Upper lobe of left lung (tissue), 6 donors: ENCODE results near the gene CACYBP. TPM values are rescaled to one million over a fixed set of nuclear protein-coding genes. Genes with fewer than 3 reads are reported as not detected.

Source experiments
- ATAC-seq, 2 donors: fragments of 200-7000 bp; cut with Tn5 transposase; one replicate each; pipeline ENCODE4 v1.9.1; 2022; ENCODE audit warnings: mild to moderate bottlenecking in 2 of 2, moderate library complexity in 2 of 2; ENCODE audit not compliant: low FRiP score in 2 of 2
- DNase-seq, 2 donors: peaks; one replicate each; pipeline ENCODE4 v3.0.0-alpha.2; 2019 to 2020
- H3K27ac ChIP-seq, 4 donors: fragments of 200-600 bp; sonication (generic); one replicate each; pipeline ENCODE4 v1.5.1; 2016 to 2019
- H3K27me3 ChIP-seq, 4 donors: fragments of 200-600 bp; sonication (generic); one replicate each; pipeline ENCODE4 v1.5.1; 2017 to 2019
- H3K36me3 ChIP-seq, 4 donors: fragments of 200-600 bp; sonication (generic); one replicate each; pipeline ENCODE4 v1.5.1; 2016 to 2019
- H3K4me1 ChIP-seq, 4 donors: fragments of 200-600 bp; sonication (generic); one replicate each; pipeline ENCODE4 v1.5.1; 2018 to 2019
- H3K4me3 ChIP-seq, 4 donors: fragments of 200-600 bp; sonication (generic); one replicate each; pipeline ENCODE4 v1.5.1; 2017 to 2019; ENCODE audit warnings: mild to moderate bottlenecking in 2 of 4, moderate library complexity in 1 of 4
- H3K9me3 ChIP-seq, 4 donors: fragments of 200-600 bp; sonication (generic); one replicate each; pipeline ENCODE4 v1.5.1; 2018 to 2019
- EP300 ChIP-seq, 4 donors: sonication (generic); formaldehyde crosslinking; IDR thresholded peaks; one replicate each; pipeline ENCODE4 v1.5.1; 2017; ENCODE audit warnings: antibody characterized with exemption in 4 of 4, control low read depth in 2 of 4
- POLR2A ChIP-seq, 4 donors: fragments of 450-650 bp; IDR thresholded peaks; one replicate each; pipeline ENCODE4 v1.5.1; 2016 to 2017; ENCODE audit warnings: antibody characterized with exemption in 4 of 4, mild to moderate bottlenecking in 2 of 4
- POLR2AphosphoS5 ChIP-seq, 2 donors: sonication (generic); formaldehyde crosslinking; IDR thresholded peaks; one replicate each; pipeline ENCODE4 v1.5.1; 2017; ENCODE audit warnings: antibody characterized with exemption in 2 of 2
- WGBS, 2 donors: methylation state at CpG; one replicate each; pipeline ENCODE4 v1.1.5; 2017 to 2018; 5-methylcytosine and 5-hydroxymethylcytosine counted together
- total RNA-seq, 6 donors: library from RNA; depleted of rRNA in 4 of 6; stranded (reverse); fragments of >200 nt in 4 of 6; gene quantifications; one replicate each; pipeline versions ENCODE4 v1.1.0 to v1.2.1, GENCODE V29; 2016 to 2021
- TF ChIP-seq, protein P1 (sequence below), 6 experiments: fragments of 450-650 bp in 4 of 6; fragments of 200-600 bp in 2 of 6; sonication (generic) in 2 of 6; IDR thresholded peaks; one replicate each; pipeline ENCODE4 v1.5.1; 2016 to 2019; ENCODE audit warnings: antibody characterized with exemption in 6 of 6
- donor health status: DM: no; HTN: no; CAD: no; lungs with moderate emphysema.
- donor health status: DM: no; HTN: yes; CAD: no; lungs with severe emphysema.

The CACYBP gene
- total RNA-seq, 6 donors from 2014 or later, result 25.1 to 84.7 (median 50.1) TPM

GRCh38 chr1:174976436-174977108 lies 23.2 kb upstream of the CACYBP start:
- ATAC-seq, result peak in 1 of 2 donors; percentile 74
- 68 to 80% methylated on average over 4 of the region's 4 CpGs for WGBS, 2 donors
- peak overlapping the region in 3 of 4 donors; percentile 12 to 28 (median 24) for H3K27ac ChIP-seq
- TF ChIP-seq POLR2A (IDR thresholded peaks at IDR 0.05) (no peak), EP300 (IDR thresholded peaks at IDR 0.05) (no peak), POLR2AphosphoS5 (IDR thresholded peaks at IDR 0.05) (no peak)
- TF ChIP-seq, protein P1, sequence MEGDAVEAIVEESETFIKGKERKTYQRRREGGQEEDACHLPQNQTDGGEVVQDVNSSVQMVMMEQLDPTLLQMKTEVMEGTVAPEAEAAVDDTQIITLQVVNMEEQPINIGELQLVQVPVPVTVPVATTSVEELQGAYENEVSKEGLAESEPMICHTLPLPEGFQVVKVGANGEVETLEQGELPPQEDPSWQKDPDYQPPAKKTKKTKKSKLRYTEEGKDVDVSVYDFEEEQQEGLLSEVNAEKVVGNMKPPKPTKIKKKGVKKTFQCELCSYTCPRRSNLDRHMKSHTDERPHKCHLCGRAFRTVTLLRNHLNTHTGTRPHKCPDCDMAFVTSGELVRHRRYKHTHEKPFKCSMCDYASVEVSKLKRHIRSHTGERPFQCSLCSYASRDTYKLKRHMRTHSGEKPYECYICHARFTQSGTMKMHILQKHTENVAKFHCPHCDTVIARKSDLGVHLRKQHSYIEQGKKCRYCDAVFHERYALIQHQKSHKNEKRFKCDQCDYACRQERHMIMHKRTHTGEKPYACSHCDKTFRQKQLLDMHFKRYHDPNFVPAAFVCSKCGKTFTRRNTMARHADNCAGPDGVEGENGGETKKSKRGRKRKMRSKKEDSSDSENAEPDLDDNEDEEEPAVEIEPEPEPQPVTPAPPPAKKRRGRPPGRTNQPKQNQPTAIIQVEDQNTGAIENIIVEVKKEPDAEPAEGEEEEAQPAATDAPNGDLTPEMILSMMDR (IDR thresholded peaks at IDR 0.05), result no peak
- peaks cover 4 to 17% (median 9%) of the 10 kb centered on the region in 4 donors for H3K4me1 ChIP-seq
- H3K36me3 ChIP-seq, result peaks cover 7 to 22% (median 16%) of the 10 kb centered on the region in 4 donors
- no peaks in the 10 kb centered on the region for H3K27me3 ChIP-seq
- no peak for DNase-seq
- H3K4me3 ChIP-seq, result no peak overlapping the region
- H3K9me3 ChIP-seq, result no peaks in the 10 kb centered on the region

DNA sequence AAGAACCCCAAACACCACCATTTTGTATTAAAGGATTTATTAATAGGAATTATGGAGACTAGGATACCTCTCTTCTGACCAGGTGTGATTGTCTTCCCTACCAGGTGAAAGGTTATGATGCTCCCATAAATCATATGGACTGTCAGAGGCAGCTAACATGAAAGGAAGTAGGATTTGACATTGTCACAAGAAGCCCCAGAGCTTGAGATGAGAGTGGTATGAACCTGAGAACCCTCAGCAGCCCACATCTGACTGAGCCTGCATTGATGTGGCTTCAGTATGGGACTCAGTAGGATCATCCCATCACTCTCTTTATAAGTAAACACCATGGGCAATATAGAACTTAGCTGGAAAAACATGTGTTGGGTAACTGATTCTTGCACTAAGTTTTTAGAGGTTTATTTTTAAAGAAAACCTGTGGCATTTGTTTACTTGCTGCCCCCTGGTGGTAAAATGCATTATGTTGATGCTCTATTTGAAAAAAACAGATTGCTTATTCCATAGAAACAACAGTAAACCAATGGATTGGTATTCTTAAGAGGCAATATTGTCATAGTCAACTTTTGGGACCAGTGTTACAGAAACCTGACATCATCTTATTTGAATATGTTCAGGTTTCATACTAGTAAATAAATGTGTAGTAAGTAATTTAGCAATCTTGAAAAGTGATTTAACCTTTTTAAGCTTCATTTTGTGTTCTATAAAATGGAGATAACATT lies 16.6 kb upstream of the CACYBP start:
- Histone ChIP-seq H3K36me3 (peaks cover 7 to 20% (median 16%) of the 10 kb centered on the region in 4 donors), H3K27me3 (no peaks in the 10 kb centered on the region), H3K9me3 (no peaks in the 10 kb centered on the region), H3K4me3 (no peak overlapping the region), H3K4me1 (no peaks in the 10 kb centered on the region), H3K27ac (no peak overlapping the region)
- TF ChIP-seq, protein P1 (IDR thresholded peaks at IDR 0.05), result peak; percentile 47 to 69 (median 64)
- TF ChIP-seq POLR2A (IDR thresholded peaks at IDR 0.05), result no peak
- TF ChIP-seq EP300 (IDR thresholded peaks at IDR 0.05), result no peak
- TF ChIP-seq POLR2AphosphoS5 (IDR thresholded peaks at IDR 0.05), result no peak
- ATAC-seq (peak in 1 of 2 donors; percentile 42), DNase-seq (no peak)

GRCh38 chr1:174984952-174985351 lies 14.8 kb upstream of the CACYBP start:
- DNase-seq, result no peak

DNA sequence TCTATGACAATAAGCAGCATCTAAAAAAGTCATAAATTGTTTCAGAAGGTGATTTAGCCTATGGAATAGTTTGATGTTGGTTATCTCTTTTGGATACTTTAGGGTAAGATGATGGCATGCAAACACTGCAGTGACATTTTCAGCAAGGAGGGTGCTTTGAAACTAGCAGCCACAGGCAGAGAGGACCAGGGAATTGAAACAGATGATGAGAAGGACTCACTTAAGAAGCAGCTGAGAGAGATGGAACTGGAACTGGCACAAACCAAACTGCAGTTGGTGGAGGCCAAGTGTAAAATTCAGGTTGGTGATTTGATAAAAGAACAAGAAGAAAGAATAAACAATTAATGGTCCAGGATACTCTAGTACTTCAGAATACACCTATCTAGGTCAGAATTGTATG lies 11.2 kb upstream of the CACYBP start:
- Histone ChIP-seq H3K27ac (no peak overlapping the region), H3K36me3 (no peaks in the 10 kb centered on the region), H3K9me3 (no peaks in the 10 kb centered on the region), H3K4me3 (no peak overlapping the region), H3K27me3 (no peaks in the 10 kb centered on the region), H3K4me1 (peaks cover 6 to 16% (median 7%) of the 10 kb centered on the region in 4 donors)
- TF ChIP-seq EP300 (IDR thresholded peaks at IDR 0.05), result no peak
- no peak for TF ChIP-seq POLR2AphosphoS5 (IDR thresholded peaks at IDR 0.05)
- TF ChIP-seq POLR2A (IDR thresholded peaks at IDR 0.05), result no peak
- TF ChIP-seq, protein P1 (IDR thresholded peaks at IDR 0.05), result no peak
- ATAC-seq (no peak), DNase-seq (no peak)

More at GRCh38 chr1:174984952-174985351, 14.8 kb upstream of the CACYBP start:
- no peak for ATAC-seq
- no peak overlapping the region for H3K4me3 ChIP-seq
- 88 to 95% methylated on average over 4 of the region's 4 CpGs for WGBS, 2 donors
- H3K27me3 ChIP-seq, result no peaks in the 10 kb centered on the region
- no peaks in the 10 kb centered on the region for H3K9me3 ChIP-seq
- TF ChIP-seq POLR2A (IDR thresholded peaks at IDR 0.05) (no peak), EP300 (IDR thresholded peaks at IDR 0.05) (no peak), POLR2AphosphoS5 (IDR thresholded peaks at IDR 0.05) (no peak)
- TF ChIP-seq, protein P1 (IDR thresholded peaks at IDR 0.05), result no peak
- H3K27ac ChIP-seq, result no peak overlapping the region
- H3K4me1 ChIP-seq, result peaks cover 4 to 6% (median 5%) of the 10 kb centered on the region in 4 donors
- peaks cover 0 to 6% (median 5%) of the 10 kb centered on the region in 4 donors for H3K36me3 ChIP-seq
